Right ventricle myocardium superior (tissue), 1 donor: ENCODE measurements around the gene RASGRF2. TPM values are rescaled to one million over a fixed set of nuclear protein-coding genes. Genes with fewer than 3 reads are reported as not detected.
"Not testable (repeated sequence)": the region's sequence is repeated elsewhere in the genome, so short reads cannot be mapped to it uniquely, and the experiment has no call there.

Source experiments
- ATAC-seq: fragments of 200-7000 bp; cut with Tn5 transposase; one replicate; pipeline ENCODE4 v1.9.1; 2020; ENCODE audit warnings: mild to moderate bottlenecking; ENCODE audit not compliant: poor library complexity
- DNase-seq: peaks from one replicate; pipeline ENCODE4 v3.0.0-alpha.2; 2020
- intact Hi-C: fragments of 100-400 bp; cut with DNase I; formaldehyde crosslinking; loops from one replicate; pipeline ENCODE4 v1.11.2; 2022
- total RNA-seq: library from RNA; stranded (reverse); fragmentation: NEBNext Ultra II Directional; extraction: Animal tissue kit (Norgen Biotek cat#: 25700); gene quantifications from one replicate; pipeline ENCODE4 v1.2.1, GENCODE V29; 2021
- donor health status: DM: no; HTN: yes; CAD: no; lungs with severe emphysema.

Gene RASGRF2
- total RNA-seq, 1 donor from 2014 or later = 6.4 TPM

DNA sequence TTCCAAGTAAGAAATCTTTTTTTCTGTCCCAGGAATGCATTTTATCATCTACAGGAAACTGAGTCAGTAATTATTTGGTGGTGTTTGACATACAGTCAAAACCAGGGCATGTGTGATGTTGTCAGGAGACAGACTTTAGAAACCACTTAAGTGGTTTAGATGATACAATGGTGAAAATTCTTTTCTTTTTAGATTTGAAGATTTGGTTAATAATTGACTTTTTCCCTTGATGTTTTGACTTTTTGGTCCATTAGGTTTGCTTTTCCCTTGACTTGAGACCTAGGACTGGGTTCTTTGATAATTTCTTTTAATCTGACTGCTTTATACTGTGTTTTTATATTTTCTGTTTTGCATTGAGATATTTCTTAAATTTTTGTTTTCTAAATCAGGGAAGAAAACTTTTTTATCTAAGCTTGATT lies 85.2 kb downstream of the RASGRF2 start:
- DNase-seq (no peak), ATAC-seq (no peak)
- intact Hi-C loops = no loop called here

DNA sequence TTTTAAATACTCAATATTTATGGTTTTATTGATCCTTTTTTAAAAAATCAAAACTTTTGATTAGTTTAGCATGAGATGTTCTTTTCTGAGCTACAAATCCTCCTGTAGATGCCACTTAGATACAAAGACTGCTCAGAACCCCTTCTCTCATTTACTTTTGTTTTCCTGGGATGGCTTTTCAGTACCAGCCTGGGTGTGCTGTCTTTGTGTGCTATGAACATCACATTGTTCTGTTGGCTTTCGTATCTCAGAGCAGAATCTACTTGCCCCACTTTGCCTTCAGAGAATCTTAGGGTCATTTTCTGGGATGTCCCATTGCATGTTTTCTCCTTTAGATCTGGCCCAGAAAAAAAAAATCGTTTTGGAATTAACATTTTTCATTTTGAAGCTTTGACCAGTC lies 85.9 kb downstream of the RASGRF2 start:
- intact Hi-C loops = no loop called here
- DNase-seq (no peak), ATAC-seq (no peak)

DNA sequence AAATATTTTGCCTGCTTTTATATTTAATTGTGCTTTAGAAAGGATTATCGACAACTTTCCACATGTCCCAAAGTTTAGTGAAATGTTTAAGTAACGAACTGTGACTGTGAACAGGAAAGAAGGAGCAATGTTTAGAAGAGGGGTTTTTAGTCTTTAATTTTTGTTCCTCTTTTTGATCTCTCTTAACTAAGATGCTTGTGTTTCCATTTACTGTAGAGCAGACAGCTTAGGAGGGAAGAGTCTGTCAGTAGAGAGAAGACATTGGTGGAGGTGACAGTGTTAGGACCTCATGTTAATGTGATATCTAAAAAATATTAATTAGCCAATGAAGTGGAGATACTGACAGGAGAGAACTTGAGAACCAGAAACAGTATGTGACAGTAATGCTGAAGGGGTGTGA lies 92.2 kb downstream of the RASGRF2 start:
- intact Hi-C loops = no loop called here
- ATAC-seq (no peak), DNase-seq (no peak)

DNA sequence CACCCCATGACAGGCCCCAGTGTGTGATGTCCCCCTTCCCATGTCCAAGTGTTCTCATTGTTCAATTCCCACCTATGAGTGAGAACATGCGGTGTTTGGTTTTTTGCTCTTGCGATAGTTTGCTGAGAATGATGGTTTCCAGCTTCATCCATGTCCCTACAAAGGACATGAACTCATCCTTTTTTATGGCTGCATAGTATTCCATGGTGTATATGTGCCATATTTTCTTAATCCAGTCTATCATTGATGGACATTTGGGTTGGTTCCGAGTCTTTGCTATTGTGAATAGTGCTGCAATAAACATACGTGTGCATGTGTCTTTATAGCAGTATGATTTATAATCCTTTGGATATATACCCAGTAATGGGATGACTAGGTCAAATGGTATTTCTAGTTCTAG lies 93.1 kb downstream of the RASGRF2 start:
- DNase-seq, intact Hi-C loops, ATAC-seq: not testable (repeated sequence)

DNA sequence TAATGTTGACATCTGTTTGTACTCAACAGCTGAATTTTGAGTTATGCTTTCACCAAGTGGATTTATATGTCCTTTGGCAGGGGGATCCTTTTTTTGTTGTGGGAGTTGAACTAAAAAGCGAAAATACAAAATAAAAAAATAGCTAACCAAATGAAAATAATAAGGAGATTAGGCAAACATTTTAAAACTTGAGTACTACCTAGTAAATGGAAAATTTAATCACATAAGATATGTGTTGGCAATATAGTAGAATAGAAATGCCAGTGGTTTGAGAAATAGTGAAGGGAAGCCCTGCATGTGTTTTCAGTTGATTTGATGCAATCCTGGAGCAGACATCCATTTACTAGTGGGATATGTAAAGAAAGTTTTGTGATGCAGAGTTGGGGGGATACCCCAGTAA lies 98.0 kb downstream of the RASGRF2 start:
- intact Hi-C loops = no loop called here

DNA sequence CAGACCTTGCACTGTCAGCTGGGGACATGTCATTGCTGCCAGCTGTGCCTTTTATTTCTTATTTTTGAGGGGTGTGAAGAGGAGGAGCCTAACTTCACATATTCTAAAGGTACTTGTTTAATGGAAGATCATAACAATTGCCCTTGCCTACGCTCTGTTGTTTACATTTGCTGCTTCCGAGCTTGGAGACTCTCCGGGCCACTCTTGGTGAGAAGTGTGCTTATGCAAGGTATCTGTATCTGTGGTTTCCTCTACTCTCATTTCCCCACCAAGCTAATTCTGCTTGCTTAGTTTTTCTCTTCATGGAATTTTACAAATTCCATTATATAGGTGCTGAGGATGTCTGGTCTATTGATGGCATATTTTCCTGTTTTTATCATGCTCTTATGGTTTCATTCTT lies 105.3 kb downstream of the RASGRF2 start:
- intact Hi-C loops = loop anchor here (10.0 kb wide), 1 partner anchor 101 kb away; the partner anchor contains the start of gene RASGRF2
- DNase-seq = no peak
- no peak for ATAC-seq

More for the DNA sequence above, 98.0 kb downstream of the RASGRF2 start:
- no peak for ATAC-seq
- no peak for DNase-seq

DNA sequence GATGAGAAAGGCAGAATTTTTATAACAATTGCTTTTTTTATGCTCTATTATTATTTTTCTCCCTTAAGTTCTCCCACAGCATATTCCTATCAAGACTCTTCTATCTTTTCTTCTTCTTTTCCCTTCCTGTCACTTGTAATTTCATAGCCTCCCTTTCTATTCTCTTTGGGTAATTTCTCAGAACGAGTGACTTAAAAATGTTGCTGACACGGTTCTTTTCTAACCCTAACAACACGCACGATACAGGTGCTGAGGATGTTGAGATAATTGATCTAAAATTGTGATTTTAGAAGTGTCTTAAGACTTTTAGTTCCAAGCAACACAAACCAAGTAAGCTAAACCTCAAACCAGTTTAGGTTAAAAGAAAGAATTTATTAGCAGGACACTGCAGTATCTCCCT lies 105.9 kb downstream of the RASGRF2 start:
- DNase-seq (no peak), ATAC-seq (no peak)
- intact Hi-C loops = loop anchor here (10.0 kb wide), 1 partner anchor 101 kb away; the partner anchor contains the start of gene RASGRF2

DNA sequence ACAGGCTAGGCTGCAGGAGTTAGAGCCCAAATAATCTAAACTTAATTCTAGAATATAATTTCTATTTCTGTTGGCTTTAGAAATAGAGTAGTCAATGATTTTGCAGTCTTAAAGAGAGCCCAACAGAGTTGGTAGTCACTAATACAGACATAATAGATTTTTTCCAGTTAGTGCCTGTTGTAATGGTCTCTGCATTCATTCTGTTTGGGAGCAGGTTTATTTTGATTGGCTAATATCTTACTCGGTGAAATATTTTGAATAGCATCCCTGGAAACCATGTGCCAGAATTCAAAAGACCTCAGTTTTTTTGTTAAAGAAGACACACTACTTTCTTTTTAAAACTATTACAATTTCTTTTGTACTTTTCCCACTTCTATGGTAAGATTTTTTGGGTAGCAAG lies 107.2 kb downstream of the RASGRF2 start:
- intact Hi-C loops = loop anchor here (10.0 kb wide), 1 partner anchor 103 kb away; the partner anchor contains the start of gene RASGRF2
- ATAC-seq (no peak), DNase-seq (no peak)

DNA sequence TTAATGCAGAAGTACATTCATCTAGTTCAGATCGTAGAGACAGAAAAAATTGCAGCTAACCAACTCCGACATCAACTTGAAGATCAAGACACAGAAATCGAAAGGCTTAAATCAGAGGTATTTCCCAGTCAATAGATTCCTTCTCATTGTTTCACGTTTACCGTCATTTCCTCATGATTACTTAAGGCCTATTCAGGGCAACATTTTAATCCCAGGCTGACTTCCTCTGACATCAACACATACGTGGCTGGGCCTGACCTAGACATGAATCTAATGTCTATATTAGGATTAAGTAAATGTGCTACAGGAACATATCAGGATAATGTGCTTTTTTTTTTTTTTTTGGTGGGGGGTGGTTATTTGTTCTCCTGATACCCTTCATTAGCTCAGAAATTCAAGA lies 107.9 kb downstream of the RASGRF2 start:
- ATAC-seq = no peak
- intact Hi-C loops = loop anchor here (10.0 kb wide), 1 partner anchor 103 kb away; the partner anchor contains the start of gene RASGRF2
- no peak for DNase-seq

DNA sequence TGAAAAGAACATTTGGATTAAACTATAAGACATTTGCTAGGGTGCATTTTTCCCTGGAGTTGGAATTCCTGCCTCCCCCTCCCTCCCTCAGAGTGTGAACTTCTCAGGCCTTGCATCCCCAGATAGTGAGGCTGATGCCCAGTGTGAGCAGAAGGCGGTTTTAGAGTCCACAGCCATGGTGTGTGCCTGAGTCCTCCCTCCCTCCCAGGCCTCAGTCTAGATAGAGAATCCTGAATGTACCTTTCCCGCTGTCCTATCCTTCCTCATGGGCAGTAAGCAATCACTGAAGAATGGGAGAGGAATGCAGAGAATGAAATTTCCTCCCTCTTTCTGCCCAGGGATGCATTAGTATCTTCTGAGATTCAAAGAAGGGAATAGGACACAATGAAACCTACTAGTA lies 108.5 kb downstream of the RASGRF2 start:
- ATAC-seq (no peak), DNase-seq (no peak)
- intact Hi-C loops = loop anchor here (10.0 kb wide), 1 partner anchor 104 kb away; the partner anchor contains the start of gene RASGRF2

DNA sequence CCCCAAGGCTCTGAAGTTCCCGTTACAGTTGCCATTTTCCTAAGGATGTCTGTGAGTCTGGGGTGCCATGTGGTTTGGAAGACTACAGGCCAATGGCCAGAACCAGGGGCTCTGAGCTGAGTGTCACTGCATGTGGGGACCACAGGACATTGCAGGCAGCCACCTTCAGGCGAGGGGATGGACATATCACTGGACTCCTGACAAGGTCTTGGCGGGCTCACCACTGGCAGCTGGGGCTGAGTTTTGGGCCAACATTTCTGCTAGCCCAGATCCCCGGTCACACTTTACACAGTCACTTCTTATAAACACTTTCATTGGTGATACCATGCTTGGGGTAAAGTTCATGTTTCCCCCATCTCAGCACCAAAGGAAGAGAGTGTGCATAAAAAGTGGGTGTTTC lies 109.8 kb downstream of the RASGRF2 start:
- intact Hi-C loops = loop anchor here (10.0 kb wide), 1 partner anchor 105 kb away; the partner anchor contains the start of gene RASGRF2
- DNase-seq (no peak), ATAC-seq (no peak)

DNA sequence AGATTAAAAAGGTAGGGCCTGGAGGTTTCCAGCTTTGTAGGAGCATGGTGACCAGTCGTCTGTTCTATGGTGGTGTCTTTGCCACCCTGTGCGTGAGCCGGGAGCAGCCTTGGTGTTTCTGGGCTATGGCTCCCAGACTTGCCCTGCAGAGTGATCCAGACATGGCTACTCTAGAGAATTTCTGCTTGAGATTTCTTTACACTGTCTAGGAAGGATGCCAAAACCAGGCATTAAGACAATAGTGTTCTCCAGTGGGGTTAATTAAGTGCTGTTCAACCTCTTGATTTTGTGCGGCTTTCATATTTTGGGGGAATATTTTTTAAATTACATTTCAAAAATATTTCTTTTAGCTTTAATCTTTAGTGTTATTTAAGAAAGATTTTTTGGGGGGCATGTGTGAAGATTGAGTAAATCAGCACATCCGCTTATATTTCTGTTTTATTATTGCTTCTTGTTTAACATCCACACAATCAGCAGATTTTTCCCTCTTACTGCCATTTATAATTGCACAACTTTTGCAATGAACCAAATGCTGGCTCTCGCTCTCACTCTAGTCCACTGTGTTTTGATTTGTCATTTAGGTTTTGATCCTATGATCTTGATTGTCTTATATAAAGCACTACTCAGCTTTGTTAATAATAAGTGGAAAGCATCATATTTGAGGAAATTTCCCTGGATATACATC lies 110.5 kb downstream of the RASGRF2 start:
- DNase-seq (no peak), ATAC-seq (no peak)
- intact Hi-C loops = no loop called here

DNA sequence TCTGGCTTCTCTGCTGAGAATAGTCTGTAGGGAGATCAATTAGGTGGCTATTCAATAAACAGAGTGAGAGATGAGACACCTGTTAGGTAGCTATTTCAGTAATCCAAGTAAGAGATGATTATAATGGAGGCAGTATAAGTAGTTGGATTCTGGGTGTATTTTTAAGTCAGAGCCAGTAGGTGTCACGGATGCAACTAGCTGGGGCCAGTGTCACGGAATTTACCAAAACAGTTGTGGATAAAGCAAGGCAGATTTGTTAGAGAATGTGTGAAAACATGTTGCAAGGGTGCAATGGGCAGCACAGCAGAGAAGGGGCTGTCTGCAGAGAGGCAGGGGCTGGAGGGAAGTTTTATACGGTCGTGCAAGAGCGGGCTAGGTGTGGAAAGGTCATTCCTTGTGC lies 114.9 kb downstream of the RASGRF2 start:
- intact Hi-C loops = no loop called here
- no peak for ATAC-seq
- DNase-seq = no peak

DNA sequence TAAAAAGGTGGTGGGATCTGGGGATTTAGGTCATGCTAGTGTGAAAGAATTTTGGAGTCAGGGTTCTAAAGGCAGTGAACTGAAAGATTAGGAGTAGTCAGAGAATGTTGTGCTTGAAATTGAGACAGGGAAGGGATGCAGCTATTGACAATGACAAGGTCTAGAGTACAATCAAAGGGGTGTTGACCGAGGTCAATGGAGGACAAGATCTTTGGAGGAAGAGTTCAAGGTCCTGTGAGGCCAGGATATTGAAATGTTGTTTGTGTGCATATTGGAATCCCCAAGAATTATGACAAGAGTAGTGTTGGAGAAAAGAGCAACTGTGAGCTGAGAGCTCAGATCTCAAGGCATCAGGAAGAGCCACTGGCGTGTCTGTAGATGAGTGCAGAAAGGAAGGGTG lies 116.9 kb downstream of the RASGRF2 start:
- ATAC-seq (no peak), DNase-seq (no peak)
- intact Hi-C loops = no loop called here

DNA sequence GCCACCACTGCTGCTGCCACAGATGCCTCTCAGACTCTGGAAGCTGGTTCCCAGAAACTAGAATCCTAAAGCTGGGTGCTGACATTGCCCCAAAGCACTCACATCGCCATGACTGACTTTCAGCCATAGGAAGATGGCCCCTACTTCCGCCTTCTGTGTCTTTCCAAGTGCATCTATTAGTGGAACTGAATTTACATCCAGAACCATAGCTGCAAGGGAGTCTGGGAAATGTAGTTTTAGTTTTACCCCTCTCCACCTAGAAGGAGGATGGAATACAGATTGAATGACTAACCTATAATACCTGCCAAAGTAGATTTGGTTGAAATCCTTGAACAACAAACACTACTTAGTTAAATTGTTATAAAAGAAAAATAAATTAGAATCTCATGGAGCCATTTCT lies 118.8 kb downstream of the RASGRF2 start:
- intact Hi-C loops = no loop called here
- ATAC-seq = no peak
- no peak for DNase-seq

DNA sequence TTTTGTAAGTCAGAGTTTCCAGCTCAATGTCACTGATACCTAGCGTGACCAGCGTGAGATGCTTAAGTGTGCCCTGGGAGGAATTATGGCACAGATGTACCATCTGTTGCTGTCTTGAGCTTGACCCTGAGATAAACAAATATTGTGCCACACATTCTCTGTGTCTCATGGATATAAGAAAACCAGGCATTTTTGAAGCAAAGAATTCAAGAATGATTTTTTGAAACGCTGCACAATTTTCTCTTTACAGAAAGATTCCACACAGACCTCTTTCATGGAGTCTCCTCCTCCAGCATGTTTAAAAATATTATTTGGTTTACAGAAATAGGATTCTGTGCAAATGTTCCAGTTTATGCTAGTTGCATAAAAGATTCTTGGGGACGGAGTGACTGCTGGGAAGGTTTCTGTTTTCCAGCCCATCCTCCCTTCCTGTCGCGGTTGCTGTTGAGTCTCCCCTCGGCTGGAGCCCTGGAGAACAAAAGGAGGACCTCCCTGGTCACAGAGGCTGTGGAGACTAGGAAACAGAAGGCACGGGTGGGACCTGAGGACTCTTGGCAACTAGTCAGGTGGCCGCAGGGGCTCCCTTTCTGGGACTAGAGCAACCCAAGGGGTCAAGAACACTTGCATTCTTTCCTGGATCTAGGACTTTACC lies 120.8 kb downstream of the RASGRF2 start:
- intact Hi-C loops = no loop called here
- no peak for DNase-seq
- ATAC-seq = no peak

DNA sequence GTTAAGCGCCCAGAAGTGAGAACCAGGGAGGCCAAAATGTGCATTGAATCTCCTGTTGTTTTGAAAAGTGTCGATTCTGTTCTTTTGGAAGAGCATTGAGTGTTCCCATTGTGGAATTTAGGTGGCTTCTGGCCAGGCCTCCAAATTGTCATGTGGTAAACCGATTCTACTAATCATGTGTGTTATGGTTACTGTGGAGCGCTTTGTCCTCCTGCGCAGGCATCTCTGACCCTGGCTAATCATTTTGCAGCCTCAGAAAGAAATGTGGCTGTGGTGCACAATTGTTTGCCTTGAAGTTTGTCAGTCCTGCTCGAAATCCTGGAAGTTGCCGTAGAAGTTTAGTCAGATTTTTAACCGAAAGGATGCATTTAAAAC lies 121.3 kb downstream of the RASGRF2 start:
- no peak for ATAC-seq
- DNase-seq = no peak
- intact Hi-C loops = no loop called here

DNA sequence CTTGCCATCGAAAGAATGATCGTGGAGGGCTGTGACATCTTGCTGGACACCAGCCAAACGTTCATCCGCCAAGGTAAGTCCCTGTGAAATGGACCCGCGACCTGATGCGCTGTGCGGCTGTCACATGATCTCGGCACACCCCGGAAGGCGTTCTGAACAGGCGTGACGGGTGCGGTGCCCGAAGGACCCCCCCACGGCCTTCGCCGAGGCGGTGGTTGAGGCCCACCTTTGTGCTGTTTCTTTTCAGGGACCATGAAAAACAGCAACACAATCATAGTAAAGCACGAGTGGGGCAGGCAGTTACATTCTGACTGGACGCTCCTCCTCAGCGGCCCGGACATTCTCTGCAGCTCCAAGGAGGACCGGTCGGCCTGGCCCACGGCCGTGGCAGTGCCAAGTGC lies 126.7 kb downstream of the RASGRF2 start:
- intact Hi-C loops = no loop called here
- DNase-seq = no peak
- ATAC-seq = no peak

DNA sequence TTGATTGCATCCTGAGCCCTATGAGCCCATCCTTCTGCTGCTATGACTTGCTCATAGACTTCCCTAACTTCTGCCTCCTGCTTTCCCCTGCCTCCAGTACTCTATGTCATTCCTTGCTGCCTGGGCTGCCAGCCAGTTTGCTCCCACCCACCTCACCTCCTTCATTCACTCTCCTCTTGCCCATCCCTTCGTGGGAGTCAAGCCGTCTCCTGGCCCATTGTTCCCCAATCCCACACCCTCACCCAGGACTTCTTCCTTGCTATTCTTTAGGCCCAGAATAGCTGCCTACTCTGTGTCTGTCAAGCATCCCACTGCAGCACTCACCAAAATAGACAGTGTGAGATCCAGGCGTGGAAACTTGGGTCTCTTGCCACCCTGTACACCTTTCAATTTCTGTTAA lies 131.0 kb downstream of the RASGRF2 start:
- intact Hi-C loops = no loop called here
- no peak for DNase-seq
- ATAC-seq = no peak

DNA sequence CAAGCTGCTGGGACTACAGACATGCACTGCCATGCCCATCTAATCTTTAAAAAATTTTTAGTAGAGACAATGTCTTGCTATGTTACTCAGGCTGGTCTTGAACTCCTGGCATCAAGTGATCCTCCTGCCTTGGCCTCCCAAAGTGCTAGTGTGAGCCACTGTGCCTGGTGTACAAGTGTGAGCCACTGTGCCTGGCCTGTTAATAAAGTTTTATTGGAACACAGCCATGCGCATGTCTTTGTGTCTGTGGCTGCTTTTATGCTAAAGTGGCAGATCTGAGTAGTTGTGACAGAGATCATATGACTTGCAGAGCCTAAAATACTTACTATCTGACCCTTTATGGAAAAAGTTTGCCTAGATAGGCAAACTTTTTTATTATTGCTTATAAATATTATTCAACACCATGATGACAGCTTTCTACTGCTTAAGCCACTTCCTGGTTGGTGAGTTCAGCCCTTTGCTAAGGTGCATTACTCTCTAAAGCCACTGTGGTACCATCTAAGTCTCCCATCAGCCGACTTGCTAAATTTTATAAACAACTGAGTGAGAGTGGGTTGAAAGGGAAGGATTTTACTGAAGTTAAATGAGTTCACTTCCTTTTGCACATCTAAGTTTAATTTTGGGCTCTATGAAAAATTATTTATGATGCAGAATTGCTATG lies 133.5 kb downstream of the RASGRF2 start:
- no peak for DNase-seq
- intact Hi-C loops = no loop called here
- no peak for ATAC-seq
